Measurements from ENCODE around the gene CCDC6.

GRCh38 chr10:59922907-59923306 is 16.6 kb upstream of the CCDC6 start:
- TF ChIP-seq EZH2 (IDR thresholded peaks at IDR 0.05; ENCODE audit: low read length, unreplicated experiment) (no peak), CTCF (conservative IDR thresholded peaks at IDR 0.05; ENCODE audit: low read depth, low read length) (no peak)
